GM21737 (cell line): ENCODE measurements around the gene SLC1A4.

Experiments used
- ATAC-seq: cut with Tn5 transposase; IDR thresholded peaks from one replicate; pipeline ENCODE4 v1.9.1; 2021; ENCODE audit warnings: mild to moderate bottlenecking, moderate library complexity; ENCODE audit not compliant: unreplicated experiment

The SLC1A4 gene

GRCh38 chr2:65070172-65070830, 81.1 kb downstream of the SLC1A4 start:
- no peak for ATAC-seq

- ATAC-seq = no peak
Observed at GRCh38 chr2:65070856-65071255, 81.7 kb downstream of the SLC1A4 start.

GRCh38 chr2:65071499-65072180, 82.4 kb downstream of the SLC1A4 start:
- ATAC-seq = no peak

GRCh38 chr2:65072181-65072970, 83.2 kb downstream of the SLC1A4 start:
- no peak for ATAC-seq
